ENCODE data around the gene RNF212. TPM values are rescaled to one million over a fixed set of nuclear protein-coding genes. Genes with fewer than 3 reads are reported as not detected.

The RNF212 gene
- total RNA-seq, 1 experiment from 2014 or later: not detected

- TF ChIP-seq CTCF (IDR thresholded peaks at IDR 0.05; ENCODE audit: insufficient read depth in 1 of 2, low read depth in 1 of 2, low read length in 1 of 2, severe bottlenecking in 1 of 2, unreplicated experiment in 1 of 2): no peak
- Mint-ChIP-seq H3K36me3 (ENCODE audit: insufficient read depth, unreplicated experiment) (peaks cover 18% of the 10 kb centered on the region), H3K27me3 (ENCODE audit: insufficient read depth, unreplicated experiment) (no peaks in the 10 kb centered on the region), H3K27ac (ENCODE audit: unreplicated experiment) (no peak overlapping the region), H3K4me3 (ENCODE audit: unreplicated experiment) (no peak overlapping the region), H3K4me1 (ENCODE audit: low read depth, unreplicated experiment) (no peaks in the 10 kb centered on the region), H3K9me3 (ENCODE audit: unreplicated experiment) (no peaks in the 10 kb centered on the region)
- DNase-seq: no peak
- Histone ChIP-seq H3K4me3 (ENCODE audit: low read depth, low read length) (no peak overlapping the region), H3K27me3 (replicated peaks; ENCODE audit: control insufficient read depth, insufficient read depth, low read length) (no peaks in the 10 kb centered on the region), H3K4me1 (no peaks in the 10 kb centered on the region), H3K9me3 (no peaks in the 10 kb centered on the region), H3K36me3 (ENCODE audit: control insufficient read depth, insufficient read depth, low read length) (no peaks in the 10 kb centered on the region)
- intact Hi-C loops (cut with micrococcal nuclease; ENCODE audit: unreplicated experiment): no loop called here
- no TSS peak for BruUV-seq (replicated peaks)
- ChIA-PET POLR2A (no interaction called here), CTCF (no interaction called here)
Observed at GRCh38 chr4:1023075-1023640, 90.2 kb downstream of the RNF212 start.

GRCh38 chr4:1022739-1023066, 90.7 kb downstream of the RNF212 start:
- no peaks in the 10 kb centered on the region for H3K9me3 Mint-ChIP-seq (ENCODE audit: unreplicated experiment)
- H3K4me3 Mint-ChIP-seq (ENCODE audit: unreplicated experiment): no peak overlapping the region
- CTCF ChIA-PET: no interaction called here

GRCh38 chr4:1022051-1022738, 91.2 kb downstream of the RNF212 start:
- no peak overlapping the region for H3K4me3 ChIP-seq (ENCODE audit: low read depth, low read length)
- no peaks in the 10 kb centered on the region for H3K9me3 ChIP-seq
- no peak for DNase-seq
- intact Hi-C loops (cut with micrococcal nuclease; ENCODE audit: unreplicated experiment): no loop called here
- H3K36me3 ChIP-seq (ENCODE audit: control insufficient read depth, insufficient read depth, low read length): no peaks in the 10 kb centered on the region
- ChIA-PET POLR2A (no interaction called here), CTCF (no interaction called here)
- H3K27me3 Mint-ChIP-seq (ENCODE audit: insufficient read depth, unreplicated experiment): no peaks in the 10 kb centered on the region
- no peak overlapping the region for H3K4me3 Mint-ChIP-seq (ENCODE audit: unreplicated experiment)
- H3K4me1 ChIP-seq: no peaks in the 10 kb centered on the region
- H3K4me1 Mint-ChIP-seq (ENCODE audit: low read depth, unreplicated experiment): no peaks in the 10 kb centered on the region
- TF ChIP-seq CTCF (IDR thresholded peaks at IDR 0.05; ENCODE audit: insufficient read depth in 1 of 2, low read depth in 1 of 2, low read length in 1 of 2, severe bottlenecking in 1 of 2, unreplicated experiment in 1 of 2): no peak
- H3K9me3 Mint-ChIP-seq (ENCODE audit: unreplicated experiment): no peaks in the 10 kb centered on the region
- H3K27ac Mint-ChIP-seq (ENCODE audit: unreplicated experiment): no peak overlapping the region
- H3K27me3 ChIP-seq (replicated peaks; ENCODE audit: control insufficient read depth, insufficient read depth, low read length): no peaks in the 10 kb centered on the region
- BruUV-seq (replicated peaks): no TSS peak
- H3K36me3 Mint-ChIP-seq (ENCODE audit: insufficient read depth, unreplicated experiment): peaks cover 17% of the 10 kb centered on the region

More at GRCh38 chr4:1022739-1023066, 90.7 kb downstream of the RNF212 start:
- H3K4me1 ChIP-seq: no peaks in the 10 kb centered on the region
- peak in 1 of 2 experiments; percentile 59 for DNase-seq
- no peaks in the 10 kb centered on the region for H3K27me3 ChIP-seq (replicated peaks; ENCODE audit: control insufficient read depth, insufficient read depth, low read length)
- BruUV-seq (replicated peaks): no TSS peak
- no peaks in the 10 kb centered on the region for H3K36me3 ChIP-seq (ENCODE audit: control insufficient read depth, insufficient read depth, low read length)
- POLR2A ChIA-PET: no interaction called here
- Mint-ChIP-seq H3K4me1 (ENCODE audit: low read depth, unreplicated experiment) (no peaks in the 10 kb centered on the region), H3K36me3 (ENCODE audit: insufficient read depth, unreplicated experiment) (peaks cover 17% of the 10 kb centered on the region), H3K27me3 (ENCODE audit: insufficient read depth, unreplicated experiment) (no peaks in the 10 kb centered on the region), H3K27ac (ENCODE audit: unreplicated experiment) (no peak overlapping the region)
- no peaks in the 10 kb centered on the region for H3K9me3 ChIP-seq
- intact Hi-C loops (cut with micrococcal nuclease; ENCODE audit: unreplicated experiment): no loop called here
- H3K4me3 ChIP-seq (ENCODE audit: low read depth, low read length): no peak overlapping the region
- TF ChIP-seq CTCF (IDR thresholded peaks at IDR 0.05; ENCODE audit: insufficient read depth in 1 of 2, low read depth in 1 of 2, low read length in 1 of 2, severe bottlenecking in 1 of 2, unreplicated experiment in 1 of 2): no peak

Other genes starting within 250 kb of the RNF212 start
- 126 TPM in 2 replicates for gene GAK, start 181.2 kb downstream of the RNF212 start, total RNA-seq (2022)
- gene TMEM175, start 181.1 kb downstream of the RNF212 start, total RNA-seq (2022): 22.3 and 30.2 TPM in 2 replicates
- 13.9 and 14.1 TPM in 2 replicates for gene DGKQ, start 140.0 kb downstream of the RNF212 start, total RNA-seq (2022)
- gene IDUA, start 126.5 kb downstream of the RNF212 start, total RNA-seq (2022): 26.4 and 26.9 TPM in 2 replicates
- gene SLC26A1, start 120.2 kb downstream of the RNF212 start, total RNA-seq (2022): 8.7 and 9.6 TPM in 2 replicates
- 25.4 and 26.0 TPM in 2 replicates for gene FGFRL1, start 101.9 kb downstream of the RNF212 start, total RNA-seq (2022)
- 3.1 and 4.0 TPM in 2 replicates for gene SPON2, start 59.0 kb upstream of the RNF212 start, total RNA-seq (2022)
- gene CTBP1, start 135.6 kb upstream of the RNF212 start, total RNA-seq (2022): 184 TPM in 2 replicates
- gene MAEA, start 176.3 kb upstream of the RNF212 start, total RNA-seq (2022): 81.1 and 89.3 TPM in 2 replicates
- 26.3 and 27.4 TPM in 2 replicates for gene UVSSA, start 233.6 kb upstream of the RNF212 start, total RNA-seq (2022)